ENCODE measurements around the gene LRP2BP. TPM values are rescaled to one million over a fixed set of nuclear protein-coding genes. Genes with fewer than 3 reads are reported as not detected.
A peak's percentile ranks its signal among the peaks of the same experiment; 100 is the strongest.

Gene LRP2BP
- total RNA-seq, 1 experiment from 2014 or later, result 0.33 TPM

DNA sequence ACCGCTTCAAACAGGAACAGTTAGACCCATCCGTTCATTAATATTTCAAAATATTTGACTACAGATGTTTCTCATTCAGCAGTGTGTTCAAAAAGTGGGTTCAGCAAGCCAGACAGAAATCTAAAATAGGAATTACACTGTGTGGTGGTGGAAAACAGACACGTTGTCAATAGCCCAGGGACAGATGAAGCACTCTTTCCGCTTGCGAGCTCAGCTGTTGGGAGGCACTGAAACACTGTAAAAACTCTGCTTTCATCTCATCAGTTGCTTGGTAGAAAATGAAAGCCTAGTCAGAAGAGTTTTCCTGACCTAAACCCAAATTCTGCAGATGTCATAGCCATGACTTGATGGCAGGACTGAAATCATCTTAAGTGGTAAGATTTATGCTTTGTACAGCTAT, 38.5 kb downstream of the LRP2BP start:
- no peak overlapping the region for H3K4me3 Mint-ChIP-seq
- no peaks in the 10 kb centered on the region for H3K9me3 Mint-ChIP-seq

DNA sequence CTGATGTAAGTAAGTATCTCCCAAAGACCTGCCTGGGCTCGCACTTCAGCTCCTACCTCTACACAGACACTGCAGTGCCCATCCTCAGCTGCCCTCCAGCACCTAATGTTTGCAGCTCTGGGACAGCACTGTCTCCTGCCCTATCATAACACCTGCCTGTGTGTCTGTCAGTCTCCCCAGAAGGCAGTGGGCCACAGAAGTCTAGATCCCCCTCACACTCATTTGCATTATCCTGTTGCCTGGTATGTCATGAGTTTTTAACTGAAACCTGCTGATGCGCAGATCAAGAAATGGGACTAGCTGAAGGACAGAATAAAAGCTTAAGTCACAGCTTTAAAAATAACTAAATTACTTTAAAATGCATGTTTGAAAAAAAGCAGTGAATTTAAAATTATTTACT, 43.0 kb downstream of the LRP2BP start:
- ChIA-PET CTCF (no interaction called here), POLR2A (no interaction called here)
- ATAC-seq (peak; percentile 43; the same call in 1 of the 2 replicates), DNase-seq (ENCODE audit: low spot score) (no peak)
- Mint-ChIP-seq H3K27ac (peak overlapping the region; percentile 35; the same call in 1 of the 2 replicates), H3K27me3 (ENCODE audit: low read depth) (no peaks in the 10 kb centered on the region), H3K4me3 (no peak overlapping the region), H3K9me3 (peaks cover 4% of the 10 kb centered on the region; the same call in 1 of the 2 replicates), H3K36me3 (peaks cover 31% of the 10 kb centered on the region), H3K4me1 (peaks cover 15% of the 10 kb centered on the region)
- no peak for TF ChIP-seq ATF2 (CRISPR knock-in tag; IDR thresholded peaks at IDR 0.05; ENCODE audit: borderline replicate concordance, low read depth)
- TF ChIP-seq, protein P1, sequence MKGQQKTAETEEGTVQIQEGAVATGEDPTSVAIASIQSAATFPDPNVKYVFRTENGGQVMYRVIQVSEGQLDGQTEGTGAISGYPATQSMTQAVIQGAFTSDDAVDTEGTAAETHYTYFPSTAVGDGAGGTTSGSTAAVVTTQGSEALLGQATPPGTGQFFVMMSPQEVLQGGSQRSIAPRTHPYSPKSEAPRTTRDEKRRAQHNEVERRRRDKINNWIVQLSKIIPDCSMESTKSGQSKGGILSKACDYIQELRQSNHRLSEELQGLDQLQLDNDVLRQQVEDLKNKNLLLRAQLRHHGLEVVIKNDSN (CRISPR knock-in tag; IDR thresholded peaks at IDR 0.05), result no peak
- TF ChIP-seq, protein P2, sequence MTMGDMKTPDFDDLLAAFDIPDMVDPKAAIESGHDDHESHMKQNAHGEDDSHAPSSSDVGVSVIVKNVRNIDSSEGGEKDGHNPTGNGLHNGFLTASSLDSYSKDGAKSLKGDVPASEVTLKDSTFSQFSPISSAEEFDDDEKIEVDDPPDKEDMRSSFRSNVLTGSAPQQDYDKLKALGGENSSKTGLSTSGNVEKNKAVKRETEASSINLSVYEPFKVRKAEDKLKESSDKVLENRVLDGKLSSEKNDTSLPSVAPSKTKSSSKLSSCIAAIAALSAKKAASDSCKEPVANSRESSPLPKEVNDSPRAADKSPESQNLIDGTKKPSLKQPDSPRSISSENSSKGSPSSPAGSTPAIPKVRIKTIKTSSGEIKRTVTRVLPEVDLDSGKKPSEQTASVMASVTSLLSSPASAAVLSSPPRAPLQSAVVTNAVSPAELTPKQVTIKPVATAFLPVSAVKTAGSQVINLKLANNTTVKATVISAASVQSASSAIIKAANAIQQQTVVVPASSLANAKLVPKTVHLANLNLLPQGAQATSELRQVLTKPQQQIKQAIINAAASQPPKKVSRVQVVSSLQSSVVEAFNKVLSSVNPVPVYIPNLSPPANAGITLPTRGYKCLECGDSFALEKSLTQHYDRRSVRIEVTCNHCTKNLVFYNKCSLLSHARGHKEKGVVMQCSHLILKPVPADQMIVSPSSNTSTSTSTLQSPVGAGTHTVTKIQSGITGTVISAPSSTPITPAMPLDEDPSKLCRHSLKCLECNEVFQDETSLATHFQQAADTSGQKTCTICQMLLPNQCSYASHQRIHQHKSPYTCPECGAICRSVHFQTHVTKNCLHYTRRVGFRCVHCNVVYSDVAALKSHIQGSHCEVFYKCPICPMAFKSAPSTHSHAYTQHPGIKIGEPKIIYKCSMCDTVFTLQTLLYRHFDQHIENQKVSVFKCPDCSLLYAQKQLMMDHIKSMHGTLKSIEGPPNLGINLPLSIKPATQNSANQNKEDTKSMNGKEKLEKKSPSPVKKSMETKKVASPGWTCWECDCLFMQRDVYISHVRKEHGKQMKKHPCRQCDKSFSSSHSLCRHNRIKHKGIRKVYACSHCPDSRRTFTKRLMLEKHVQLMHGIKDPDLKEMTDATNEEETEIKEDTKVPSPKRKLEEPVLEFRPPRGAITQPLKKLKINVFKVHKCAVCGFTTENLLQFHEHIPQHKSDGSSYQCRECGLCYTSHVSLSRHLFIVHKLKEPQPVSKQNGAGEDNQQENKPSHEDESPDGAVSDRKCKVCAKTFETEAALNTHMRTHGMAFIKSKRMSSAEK (CRISPR knock-in tag; IDR thresholded peaks at IDR 0.05; ENCODE audit: borderline replicate concordance), result no peak
- TF ChIP-seq, protein P3, sequence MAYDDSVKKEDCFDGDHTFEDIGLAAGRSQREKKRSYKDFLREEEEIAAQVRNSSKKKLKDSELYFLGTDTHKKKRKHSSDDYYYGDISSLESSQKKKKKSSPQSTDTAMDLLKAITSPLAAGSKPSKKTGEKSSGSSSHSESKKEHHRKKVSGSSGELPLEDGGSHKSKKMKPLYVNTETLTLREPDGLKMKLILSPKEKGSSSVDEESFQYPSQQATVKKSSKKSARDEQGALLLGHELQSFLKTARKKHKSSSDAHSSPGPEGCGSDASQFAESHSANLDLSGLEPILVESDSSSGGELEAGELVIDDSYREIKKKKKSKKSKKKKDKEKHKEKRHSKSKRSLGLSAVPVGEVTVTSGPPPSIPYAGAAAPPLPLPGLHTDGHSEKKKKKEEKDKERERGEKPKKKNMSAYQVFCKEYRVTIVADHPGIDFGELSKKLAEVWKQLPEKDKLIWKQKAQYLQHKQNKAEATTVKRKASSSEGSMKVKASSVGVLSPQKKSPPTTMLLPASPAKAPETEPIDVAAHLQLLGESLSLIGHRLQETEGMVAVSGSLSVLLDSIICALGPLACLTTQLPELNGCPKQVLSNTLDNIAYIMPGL (CRISPR knock-in tag; IDR thresholded peaks at IDR 0.05), result no peak

More for the DNA sequence above, 38.5 kb downstream of the LRP2BP start:
- Mint-ChIP-seq H3K27ac (no peak overlapping the region; the same call in 1 of the 2 replicates), H3K4me1 (peaks cover 5% of the 10 kb centered on the region), H3K27me3 (ENCODE audit: low read depth) (no peaks in the 10 kb centered on the region), H3K36me3 (peaks cover 9% of the 10 kb centered on the region; the same call in 1 of the 2 replicates)
- ChIA-PET CTCF (no interaction called here), POLR2A (no interaction called here)
- TF ChIP-seq ZNF263 (CRISPR knock-in tag; IDR thresholded peaks at IDR 0.05; ENCODE audit: low read depth) (no peak), ETV6 (CRISPR knock-in tag; IDR thresholded peaks at IDR 0.05) (no peak), CTCF (IDR thresholded peaks at IDR 0.05) (no peak), HMGA2 (CRISPR knock-in tag; IDR thresholded peaks at IDR 0.05) (no peak), MAX (CRISPR knock-in tag; IDR thresholded peaks at IDR 0.05) (no peak), FOXJ3 (CRISPR knock-in tag; IDR thresholded peaks at IDR 0.05; ENCODE audit: borderline replicate concordance) (no peak), USF2 (CRISPR knock-in tag; IDR thresholded peaks at IDR 0.05) (no peak)
- TF ChIP-seq, protein P4, sequence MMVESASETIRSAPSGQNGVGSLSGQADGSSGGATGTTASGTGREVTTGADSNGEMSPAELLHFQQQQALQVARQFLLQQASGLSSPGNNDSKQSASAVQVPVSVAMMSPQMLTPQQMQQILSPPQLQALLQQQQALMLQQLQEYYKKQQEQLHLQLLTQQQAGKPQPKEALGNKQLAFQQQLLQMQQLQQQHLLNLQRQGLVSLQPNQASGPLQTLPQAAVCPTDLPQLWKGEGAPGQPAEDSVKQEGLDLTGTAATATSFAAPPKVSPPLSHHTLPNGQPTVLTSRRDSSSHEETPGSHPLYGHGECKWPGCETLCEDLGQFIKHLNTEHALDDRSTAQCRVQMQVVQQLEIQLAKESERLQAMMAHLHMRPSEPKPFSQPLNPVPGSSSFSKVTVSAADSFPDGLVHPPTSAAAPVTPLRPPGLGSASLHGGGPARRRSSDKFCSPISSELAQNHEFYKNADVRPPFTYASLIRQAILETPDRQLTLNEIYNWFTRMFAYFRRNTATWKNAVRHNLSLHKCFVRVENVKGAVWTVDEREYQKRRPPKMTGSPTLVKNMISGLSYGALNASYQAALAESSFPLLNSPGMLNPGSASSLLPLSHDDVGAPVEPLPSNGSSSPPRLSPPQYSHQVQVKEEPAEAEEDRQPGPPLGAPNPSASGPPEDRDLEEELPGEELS (CRISPR knock-in tag; IDR thresholded peaks at IDR 0.05), result no peak
- TF ChIP-seq, protein P3 (CRISPR knock-in tag; IDR thresholded peaks at IDR 0.05), result no peak
- DNase-seq (ENCODE audit: low spot score), result no peak
- ATAC-seq, result no peak

Data from WTC11 (cell line).